ENCODE results near the gene MESD.

MESD gene

GRCh38 chr15:80932513-80932815 lies 57.2 kb downstream of the MESD start:
- no peak for DNase-seq

- DNase-seq: no peak
Observed at GRCh38 chr15:80931721-80932512, 57.7 kb downstream of the MESD start.

DNA sequence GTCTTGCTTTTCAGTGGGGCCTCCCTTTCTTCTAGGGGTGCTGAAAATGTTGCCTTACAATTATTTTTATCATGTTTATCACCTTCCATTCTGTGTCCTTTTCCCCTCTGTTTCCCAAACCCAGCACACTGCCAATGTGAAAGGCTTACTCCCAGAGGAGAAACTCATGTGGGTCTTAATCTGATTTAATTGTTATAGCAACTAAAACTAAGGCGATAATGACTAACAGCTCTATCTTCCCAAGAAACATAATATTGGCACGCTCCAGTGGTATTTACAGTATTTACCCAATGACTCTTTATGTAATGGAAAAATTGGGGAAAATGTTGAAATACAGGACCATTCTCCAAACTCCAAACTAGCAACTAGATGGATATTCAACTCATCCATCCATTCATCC lies 58.4 kb downstream of the MESD start:
- DNase-seq: no peak

DNA sequence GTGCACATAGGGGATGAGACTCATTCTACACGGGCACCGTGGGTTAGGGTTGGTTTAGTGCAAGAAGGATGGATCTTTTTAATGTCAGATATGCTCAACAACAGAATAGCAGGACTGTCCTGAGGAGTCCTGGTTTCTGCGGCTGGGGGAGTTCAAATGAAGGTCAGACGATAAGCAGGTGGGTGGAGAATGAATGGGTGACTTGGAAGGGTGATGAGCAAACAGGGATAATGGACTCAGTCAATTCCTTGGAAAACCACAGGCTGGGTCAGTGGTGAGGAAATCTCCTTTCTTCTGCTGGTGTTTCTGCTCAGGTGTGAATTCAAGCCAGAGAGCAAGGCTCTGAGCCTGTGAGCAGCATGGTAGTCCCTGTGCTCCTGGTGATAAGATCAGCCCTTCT lies 59.9 kb downstream of the MESD start:
- no peak for DNase-seq

- no peak for DNase-seq
Observed at GRCh38 chr15:80929225-80929624, 60.4 kb downstream of the MESD start.

DNA sequence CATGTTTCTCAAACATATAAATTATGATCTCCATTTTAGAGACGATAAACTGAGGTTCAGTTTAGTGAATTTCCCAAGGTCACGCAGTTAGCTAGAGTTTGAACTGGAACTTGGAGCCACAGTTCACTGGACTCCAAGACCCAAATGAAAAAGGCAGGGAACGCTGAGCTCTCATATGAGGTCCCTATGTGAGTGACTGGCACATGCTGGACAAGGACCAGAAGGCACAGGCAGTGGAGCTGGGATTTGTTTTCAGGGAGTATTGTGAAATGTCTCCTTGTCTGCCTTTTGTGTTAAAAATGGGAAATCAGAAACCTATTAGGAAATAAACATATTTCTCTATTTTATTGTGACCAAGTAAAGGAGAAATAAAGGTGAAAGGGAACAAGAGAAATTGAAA lies 63.5 kb downstream of the MESD start:
- no peak for DNase-seq

DNA sequence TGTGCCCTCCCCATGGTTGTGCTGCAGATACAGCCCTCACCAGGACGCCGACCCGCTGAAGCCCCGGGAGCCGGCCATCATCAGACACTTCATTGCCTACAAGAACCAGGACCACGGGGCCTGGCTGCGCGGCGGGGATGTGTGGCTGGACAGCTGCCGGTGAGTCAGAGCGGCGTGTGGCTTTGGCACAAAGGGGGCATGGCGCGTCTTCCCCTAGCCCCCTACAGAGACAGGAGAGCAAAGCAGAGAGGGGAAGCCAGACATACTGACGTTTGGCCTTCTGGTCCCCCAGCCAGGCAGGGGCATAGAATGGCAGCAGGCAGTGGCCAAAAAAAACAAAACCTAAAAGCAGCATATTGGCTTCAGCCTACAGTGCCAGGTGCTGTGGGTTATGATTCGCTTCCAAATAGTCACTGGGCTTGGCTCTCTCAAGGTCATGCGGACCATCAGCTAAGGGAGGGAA lies 64.0 kb downstream of the MESD start:
- no peak for DNase-seq

- no peak for DNase-seq
Observed at GRCh38 chr15:80924278-80924677, 65.3 kb downstream of the MESD start.

DNA sequence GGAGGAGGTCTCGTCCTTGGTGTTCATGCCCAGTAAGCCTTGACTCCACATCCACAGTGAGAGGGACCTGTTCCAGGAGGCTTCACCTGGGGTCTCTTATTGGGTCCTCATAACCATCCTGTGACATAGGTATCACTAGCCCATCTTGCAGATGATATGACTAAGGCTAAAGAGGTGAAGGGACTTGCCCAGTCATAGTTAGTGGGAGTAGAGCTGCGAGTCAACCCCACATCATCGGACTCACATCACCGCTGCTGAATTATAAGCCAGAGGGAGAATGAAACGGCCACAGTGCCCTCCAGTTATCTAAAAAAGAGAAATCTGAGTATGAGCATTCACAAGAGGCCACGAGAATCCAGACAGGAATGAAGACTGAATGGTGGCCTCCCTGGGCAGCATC lies 66.0 kb downstream of the MESD start:
- DNase-seq: peak; percentile 14

GRCh38 chr15:80921736-80922410 lies 67.7 kb downstream of the MESD start:
- DNase-seq: no peak

- DNase-seq: peak; percentile 28
Observed at GRCh38 chr15:80920271-80920699, 69.3 kb downstream of the MESD start.

DNA sequence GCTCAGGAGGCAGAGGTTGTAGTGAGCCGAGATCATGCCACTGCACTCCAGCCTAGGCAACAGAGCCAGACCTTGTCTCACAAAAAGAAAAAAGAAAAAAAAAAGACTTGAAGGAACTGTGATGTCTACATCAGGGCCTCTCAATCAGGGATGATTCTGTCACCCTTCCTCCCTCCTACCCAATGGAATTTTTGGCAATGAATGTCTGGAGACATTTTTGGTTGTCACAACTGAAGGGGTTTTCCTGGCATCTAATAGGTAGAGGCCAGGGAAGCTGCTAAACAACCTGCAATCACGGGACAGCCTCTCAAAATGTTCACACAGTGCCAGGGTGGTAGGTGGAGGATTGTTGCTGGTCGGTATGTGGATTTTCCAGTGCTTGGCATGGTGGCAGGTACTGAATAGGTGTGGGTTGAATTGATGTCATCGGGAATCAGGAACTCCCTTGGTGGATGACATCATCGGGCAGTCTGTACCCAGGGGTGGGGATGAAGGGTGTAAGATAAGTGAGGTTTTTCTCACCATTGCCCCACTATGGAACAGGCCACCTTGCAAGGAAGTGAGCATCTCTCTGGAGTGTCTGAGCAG lies 71.3 kb downstream of the MESD start:
- DNase-seq: no peak

GRCh38 chr15:80916056-80916455 lies 73.6 kb downstream of the MESD start:
- DNase-seq: no peak

GRCh38 chr15:80915472-80915871 lies 74.1 kb downstream of the MESD start:
- DNase-seq: no peak

DNA sequence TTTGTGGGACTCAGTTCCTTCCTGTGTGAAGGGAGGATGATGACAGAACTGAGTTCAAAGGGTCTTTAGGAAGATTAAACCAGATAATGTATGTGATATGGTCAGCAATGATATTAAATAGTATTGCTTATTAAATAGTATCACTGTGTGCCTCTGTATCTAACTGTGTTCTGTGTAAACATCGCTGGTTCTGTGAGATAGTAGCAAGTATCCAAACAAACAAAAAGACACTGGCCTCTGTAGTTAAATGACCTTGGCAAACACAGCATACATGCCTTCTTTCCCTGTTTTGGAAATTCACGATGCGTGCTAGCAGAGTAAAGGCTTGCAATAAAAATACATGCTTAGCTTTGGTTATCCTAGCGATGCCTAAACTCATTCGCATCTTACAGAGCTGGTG lies 76.1 kb downstream of the MESD start:
- no peak for DNase-seq

DNA sequence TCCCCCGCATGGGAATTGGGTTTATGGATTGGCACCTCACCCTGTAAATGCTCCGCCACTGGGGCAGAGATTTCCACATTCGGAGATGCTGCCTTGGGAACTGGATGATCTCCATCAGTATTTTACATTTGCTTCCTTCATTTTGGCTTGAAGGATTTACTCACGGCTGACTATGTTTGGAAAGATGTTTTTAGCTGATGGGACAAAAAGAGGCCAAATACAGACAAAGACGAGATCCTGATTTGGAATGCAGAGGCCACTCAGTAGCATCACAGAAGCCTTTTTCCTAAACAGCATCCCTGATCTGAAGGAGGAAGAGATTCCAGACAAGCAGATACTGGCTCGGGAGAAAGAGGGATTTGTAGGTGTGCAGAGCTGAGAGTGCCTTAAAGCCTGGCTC lies 76.9 kb downstream of the MESD start:
- DNase-seq: no peak

DNA sequence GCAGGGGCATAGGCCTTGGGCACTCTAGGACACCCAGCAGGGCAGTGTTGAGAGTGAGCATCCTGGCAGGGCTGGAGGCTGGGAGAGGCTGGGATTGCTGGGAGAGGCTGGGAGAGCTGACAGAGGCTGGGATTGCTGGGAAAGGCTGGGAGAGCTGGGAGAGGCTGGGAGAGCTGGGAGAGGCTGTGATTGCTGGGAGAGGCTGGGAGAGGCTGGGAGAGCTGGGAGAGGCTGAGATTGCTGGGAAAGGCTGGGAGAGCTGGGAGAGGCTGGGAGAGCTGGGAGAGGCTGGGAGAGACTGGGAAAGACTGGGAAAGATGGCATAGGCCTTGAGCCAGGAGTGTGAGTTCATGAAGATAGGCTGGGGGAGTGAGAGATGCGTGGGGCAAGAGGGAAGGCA lies 77.8 kb downstream of the MESD start:
- DNase-seq: no peak

DNA sequence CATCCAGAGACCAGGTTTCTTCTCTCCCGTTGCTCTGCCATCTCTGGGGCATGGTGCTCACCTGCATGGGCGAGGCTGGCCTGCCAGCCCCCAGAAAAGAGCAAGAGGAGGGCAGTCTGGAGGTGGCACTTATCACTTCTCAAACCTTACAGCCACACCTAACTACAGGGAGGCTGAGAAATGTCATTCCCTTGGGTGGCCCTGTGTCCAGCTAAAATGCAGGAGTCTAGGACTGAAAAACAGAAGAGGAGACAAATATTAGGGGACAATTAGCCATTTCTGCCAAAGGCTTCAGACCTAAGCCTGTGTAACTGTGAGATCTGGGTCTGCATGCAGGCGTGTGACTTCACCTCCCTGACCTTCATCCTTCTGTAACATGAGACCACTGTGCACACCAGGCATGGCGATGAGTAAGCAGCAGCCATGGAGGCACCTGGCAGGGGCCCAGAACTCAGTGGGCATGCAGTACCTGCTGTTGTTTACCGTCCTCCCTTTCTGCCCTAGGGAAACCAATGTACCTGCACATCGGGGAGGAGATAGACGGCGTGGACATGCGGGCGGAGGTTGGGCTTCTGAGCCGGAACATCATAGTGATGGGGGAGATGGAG lies 83.4 kb downstream of the MESD start:
- no peak for DNase-seq

DNA sequence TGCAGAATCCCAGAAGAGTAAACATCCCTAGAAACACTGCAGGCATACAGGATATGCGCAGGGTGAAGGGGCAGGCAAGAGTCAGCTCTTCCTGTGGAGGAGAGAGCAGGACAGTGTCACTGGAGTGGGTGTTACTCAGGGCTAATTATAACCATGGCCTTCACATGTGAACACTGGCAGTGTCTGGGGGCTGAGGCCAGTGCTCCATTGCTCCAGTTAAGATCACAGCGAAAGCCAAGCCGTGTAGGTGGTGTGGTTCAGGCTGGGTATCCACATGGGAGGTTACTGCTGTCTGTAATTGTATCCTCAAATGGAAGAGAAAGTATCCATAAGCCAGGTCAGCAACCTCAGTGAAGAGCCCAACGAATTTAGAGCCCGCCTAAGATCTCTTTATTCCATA lies 84.6 kb downstream of the MESD start:
- no peak for DNase-seq

DNA sequence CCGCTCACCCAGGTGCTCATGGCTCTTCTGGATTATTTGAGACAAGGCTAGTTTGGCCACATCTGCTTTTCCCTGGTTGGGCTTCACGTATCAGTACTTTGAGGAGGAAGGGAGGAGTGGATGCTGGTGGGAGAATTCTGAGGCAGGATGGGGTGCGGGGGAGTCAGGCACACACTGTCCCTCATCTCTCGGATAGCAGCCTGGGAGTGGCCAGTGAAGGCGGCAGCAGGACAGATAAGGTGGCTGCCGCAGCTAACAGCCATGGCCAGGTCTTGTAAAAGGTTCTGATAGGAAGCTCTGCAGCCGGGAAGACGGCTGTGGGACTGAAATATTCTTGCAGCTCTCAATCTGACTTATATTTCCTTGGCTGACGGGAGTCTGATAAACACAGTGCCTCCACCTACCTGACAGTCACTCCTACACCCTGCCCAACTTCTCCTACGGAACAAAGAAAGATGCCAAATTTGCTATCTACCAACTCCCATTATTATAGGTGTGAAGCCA lies 87.3 kb downstream of the MESD start:
- no peak for DNase-seq

DNA sequence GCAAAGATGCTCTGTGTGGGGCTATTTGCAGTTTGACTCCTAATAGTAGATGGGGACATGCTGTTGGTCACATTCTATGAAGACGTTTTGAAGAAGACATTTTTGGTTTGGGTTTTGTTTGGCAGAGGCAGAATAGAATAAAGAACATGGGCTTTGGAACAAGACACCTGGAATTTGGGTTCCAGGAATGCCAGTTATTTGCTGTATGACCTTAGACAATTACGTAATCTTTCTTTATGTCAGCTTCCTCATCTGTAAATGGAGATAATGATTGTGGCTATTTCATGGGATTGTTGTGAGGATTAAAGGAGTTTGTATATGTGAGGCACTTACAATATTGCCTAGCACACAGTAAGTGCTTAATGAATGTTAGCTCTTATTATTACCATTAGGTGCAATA lies 91.6 kb downstream of the MESD start:
- DNase-seq: no peak
